ENCODE results near the gene ZDHHC24. TPM values are rescaled to one million over a fixed set of nuclear protein-coding genes. Genes with fewer than 3 reads are reported as not detected.

Gene ZDHHC24
- total and polyA plus RNA-seq, 8 donors, result 2.6 to 73.9 (median 7.3) TPM

DNA sequence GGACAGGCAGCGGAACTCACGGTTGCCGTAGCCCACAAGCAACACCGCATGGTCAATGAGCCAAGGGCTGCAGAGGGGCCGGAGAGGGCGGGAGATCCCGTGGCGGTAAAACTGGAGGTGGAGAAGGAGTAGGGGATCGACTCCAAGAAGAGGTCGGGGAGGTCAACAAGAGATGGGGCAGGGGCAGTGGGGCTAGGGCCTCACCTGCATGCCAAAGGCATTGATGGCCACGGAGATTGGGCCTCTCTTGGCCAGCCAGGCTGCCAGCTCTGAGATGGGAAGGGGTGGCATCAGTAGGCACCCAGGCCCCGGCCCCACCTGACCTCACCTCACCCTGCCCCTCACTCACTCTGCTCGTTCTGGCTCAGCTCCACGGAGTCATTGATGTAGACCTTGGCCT, 18.7 kb upstream of the ZDHHC24 start:
- no peak overlapping the region for H3K27ac ChIP-seq
- WGBS, 5 donors, result 89 to 96% (median 93%) methylated on average over 13 to 14 of the region's 14 CpGs
- peaks cover 0 to 7% (median 0%) of the 10 kb centered on the region in 3 donors for H3K27me3 ChIP-seq
- peaks cover 15 to 24% (median 22%) of the 10 kb centered on the region in 4 donors for H3K4me1 ChIP-seq
- TF ChIP-seq, protein P1, sequence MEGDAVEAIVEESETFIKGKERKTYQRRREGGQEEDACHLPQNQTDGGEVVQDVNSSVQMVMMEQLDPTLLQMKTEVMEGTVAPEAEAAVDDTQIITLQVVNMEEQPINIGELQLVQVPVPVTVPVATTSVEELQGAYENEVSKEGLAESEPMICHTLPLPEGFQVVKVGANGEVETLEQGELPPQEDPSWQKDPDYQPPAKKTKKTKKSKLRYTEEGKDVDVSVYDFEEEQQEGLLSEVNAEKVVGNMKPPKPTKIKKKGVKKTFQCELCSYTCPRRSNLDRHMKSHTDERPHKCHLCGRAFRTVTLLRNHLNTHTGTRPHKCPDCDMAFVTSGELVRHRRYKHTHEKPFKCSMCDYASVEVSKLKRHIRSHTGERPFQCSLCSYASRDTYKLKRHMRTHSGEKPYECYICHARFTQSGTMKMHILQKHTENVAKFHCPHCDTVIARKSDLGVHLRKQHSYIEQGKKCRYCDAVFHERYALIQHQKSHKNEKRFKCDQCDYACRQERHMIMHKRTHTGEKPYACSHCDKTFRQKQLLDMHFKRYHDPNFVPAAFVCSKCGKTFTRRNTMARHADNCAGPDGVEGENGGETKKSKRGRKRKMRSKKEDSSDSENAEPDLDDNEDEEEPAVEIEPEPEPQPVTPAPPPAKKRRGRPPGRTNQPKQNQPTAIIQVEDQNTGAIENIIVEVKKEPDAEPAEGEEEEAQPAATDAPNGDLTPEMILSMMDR (IDR thresholded peaks at IDR 0.05), result no peak
- H3K9me3 ChIP-seq, result no peaks in the 10 kb centered on the region
- intact Hi-C loops (cut with DNase I; ENCODE audit: low total_unique reads), result no loop called here
- no peak for DNase-seq
- H3K4me3 ChIP-seq, result no peak overlapping the region
- peaks cover 0 to 47% (median 22%) of the 10 kb centered on the region in 4 donors for H3K36me3 ChIP-seq

DNA sequence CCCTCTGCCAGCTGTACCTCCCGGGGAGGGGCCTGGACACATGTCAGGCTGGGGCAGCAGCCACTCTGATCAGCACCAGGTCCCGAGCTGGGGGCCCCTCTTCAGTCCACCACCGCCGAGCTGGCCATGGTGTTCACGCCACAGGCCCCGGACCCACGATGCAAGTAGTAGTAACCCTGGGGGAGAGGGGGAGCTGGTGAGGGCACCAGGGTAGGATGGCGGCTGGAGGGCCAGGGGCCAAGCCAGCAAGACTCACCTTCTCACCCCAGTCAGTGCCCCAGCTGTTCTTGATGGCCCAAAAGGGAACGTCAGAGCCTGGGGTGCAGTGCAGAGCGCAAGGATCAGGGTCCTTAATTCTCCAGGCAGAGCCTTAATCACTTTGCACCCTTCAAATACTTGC, 18.0 kb upstream of the ZDHHC24 start:
- intact Hi-C loops (cut with DNase I; ENCODE audit: low total_unique reads), result no loop called here
- no peak overlapping the region for H3K27ac ChIP-seq
- no peak for DNase-seq
- 90 to 95% (median 93%) methylated on average over 3 to 10 of the region's 10 CpGs for WGBS, 5 donors
- H3K36me3 ChIP-seq, result peaks cover 0 to 47% (median 22%) of the 10 kb centered on the region in 4 donors
- H3K9me3 ChIP-seq, result no peaks in the 10 kb centered on the region
- no peak overlapping the region for H3K4me3 ChIP-seq
- TF ChIP-seq POLR2AphosphoS5 (IDR thresholded peaks at IDR 0.05) (no peak), EP300 (IDR thresholded peaks at IDR 0.05) (no peak), POLR2A (IDR thresholded peaks at IDR 0.05) (no peak)
- TF ChIP-seq, protein P1 (IDR thresholded peaks at IDR 0.05), result no peak
- peaks cover 0 to 14% (median 6%) of the 10 kb centered on the region in 3 donors for H3K27me3 ChIP-seq
- peaks cover 21 to 27% (median 26%) of the 10 kb centered on the region in 4 donors for H3K4me1 ChIP-seq

DNA sequence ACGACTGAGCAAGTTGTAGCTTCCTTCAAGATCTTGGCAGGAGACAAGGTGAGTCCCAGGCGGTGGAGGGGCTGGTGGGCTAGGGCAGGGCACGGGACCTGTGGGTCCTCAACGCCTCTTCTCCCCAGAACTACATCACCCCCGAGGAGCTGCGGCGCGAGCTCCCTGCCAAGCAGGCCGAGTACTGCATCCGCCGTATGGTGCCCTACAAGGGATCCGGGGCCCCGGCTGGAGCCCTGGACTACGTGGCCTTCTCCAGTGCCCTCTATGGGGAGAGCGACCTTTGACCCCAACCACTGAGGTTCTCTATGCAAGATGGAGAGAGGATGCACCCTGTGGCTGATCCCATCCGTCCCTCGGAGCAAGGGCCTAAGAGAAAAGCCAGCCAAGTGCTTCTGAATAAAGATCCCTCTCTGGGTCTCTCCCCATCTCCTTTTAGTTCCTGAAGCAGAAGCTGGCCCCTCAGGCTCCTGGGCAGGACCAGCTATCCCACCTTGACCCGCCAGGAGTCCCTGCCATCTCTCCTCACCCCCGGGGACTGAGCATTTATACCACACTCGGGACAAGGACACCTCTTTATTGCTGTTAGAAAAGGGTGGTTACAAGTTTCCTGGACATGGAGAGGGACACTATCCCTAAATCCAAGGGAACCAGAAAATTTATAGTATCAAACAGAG, 17.2 kb upstream of the ZDHHC24 start:
- H3K9me3 ChIP-seq, result no peaks in the 10 kb centered on the region
- H3K27me3 ChIP-seq, result peaks cover 0 to 14% (median 9%) of the 10 kb centered on the region in 3 donors
- WGBS, 5 donors, result 86 to 94% (median 91%) methylated on average over 11 to 20 of the region's 20 CpGs
- TF ChIP-seq EP300 (IDR thresholded peaks at IDR 0.05) (no peak), POLR2A (IDR thresholded peaks at IDR 0.05) (no peak), POLR2AphosphoS5 (IDR thresholded peaks at IDR 0.05) (no peak)
- TF ChIP-seq, protein P1 (IDR thresholded peaks at IDR 0.05), result no peak
- H3K36me3 ChIP-seq, result peaks cover 0 to 47% (median 22%) of the 10 kb centered on the region in 4 donors
- intact Hi-C loops (cut with DNase I; ENCODE audit: low total_unique reads), result no loop called here
- no peak overlapping the region for H3K4me3 ChIP-seq
- H3K4me1 ChIP-seq, result peaks cover 15 to 22% (median 21%) of the 10 kb centered on the region in 4 donors
- DNase-seq, result peak in 1 of 2 donors; percentile 1
- no peak overlapping the region for H3K27ac ChIP-seq

DNA sequence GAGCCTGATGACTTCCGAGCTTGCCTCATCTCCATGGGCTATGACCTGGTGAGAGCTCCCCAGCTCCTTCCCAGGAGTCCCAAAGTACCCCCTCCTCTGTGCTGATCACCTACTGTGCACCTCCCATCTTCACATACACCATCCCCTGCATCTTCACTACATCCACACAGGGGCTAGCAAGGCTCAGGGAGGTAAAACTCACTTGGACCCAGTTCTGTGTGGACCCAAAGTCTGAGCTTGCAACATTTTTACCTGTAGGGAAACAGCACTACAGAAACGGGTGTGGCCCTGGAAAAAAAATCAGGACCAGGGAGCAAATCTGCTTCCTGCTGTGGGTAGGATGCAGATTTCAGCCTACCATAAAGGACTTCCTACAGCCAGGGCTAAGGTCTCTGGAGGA, 16.4 kb upstream of the ZDHHC24 start:
- no peak for DNase-seq
- intact Hi-C loops (cut with DNase I; ENCODE audit: low total_unique reads), result no loop called here
- peaks cover 9 to 14% (median 14%) of the 10 kb centered on the region in 4 donors for H3K4me1 ChIP-seq
- H3K27ac ChIP-seq, result no peak overlapping the region
- no peak overlapping the region for H3K4me3 ChIP-seq
- 56 to 85% (median 70%) methylated on average over 2 of the region's 2 CpGs for WGBS, 5 donors
- peaks cover 0 to 19% (median 15%) of the 10 kb centered on the region in 3 donors for H3K27me3 ChIP-seq
- TF ChIP-seq POLR2AphosphoS5 (IDR thresholded peaks at IDR 0.05) (no peak), POLR2A (IDR thresholded peaks at IDR 0.05) (no peak), EP300 (IDR thresholded peaks at IDR 0.05) (no peak)
- TF ChIP-seq, protein P1 (IDR thresholded peaks at IDR 0.05), result no peak
- H3K36me3 ChIP-seq, result peaks cover 0 to 47% (median 22%) of the 10 kb centered on the region in 4 donors
- no peaks in the 10 kb centered on the region for H3K9me3 ChIP-seq
